SU-DHL-6 (cell line): ENCODE data around the gene MYH3.

Source experiments
- CTCF ChIP-seq: fragments of 200-600 bp; sonication (generic); IDR thresholded peaks from one replicate; pipeline ENCODE4 v1.5.1; 2017; ENCODE audit warnings: antibody characterized with exemption, mild to moderate bottlenecking, low read length, moderate library complexity; ENCODE audit not compliant: insufficient read depth, poor library complexity, severe bottlenecking
- EZH2phosphoT487 ChIP-seq: fragments of 200-600 bp; sonication (generic), shearing (Covaris generic); conservative IDR thresholded peaks from 2 replicates; pipeline ENCODE4 v1.6.1; 2018; ENCODE audit warnings: mild to moderate bottlenecking, antibody characterized with exemption, low read length, moderate library complexity, mixed read lengths

GRCh38 chr17:10628756-10629155 is 28.4 kb downstream of the MYH3 start:
- TF ChIP-seq CTCF (peak; percentile 20), EZH2phosphoT487 (no peak)
